LNCAP (cell line): ENCODE measurements around the gene TEAD2.

Experiments
- TF ChIP-seq, protein P1 (sequence below): fragments of 450-650 bp; IDR thresholded peaks from 2 replicates; pipeline ENCODE4 v1.5.1; 2017; ENCODE audit warnings: mild to moderate bottlenecking

Gene TEAD2

GRCh38 chr19:49363268-49364082 is 1.3 kb upstream of the TEAD2 start, which contains the start of gene DKKL1:
Gene DKKL1 (plus strand): TSS chr19:49363877. CDS start chr19:49363999, 122 bp downstream.
- TF ChIP-seq, protein P1, sequence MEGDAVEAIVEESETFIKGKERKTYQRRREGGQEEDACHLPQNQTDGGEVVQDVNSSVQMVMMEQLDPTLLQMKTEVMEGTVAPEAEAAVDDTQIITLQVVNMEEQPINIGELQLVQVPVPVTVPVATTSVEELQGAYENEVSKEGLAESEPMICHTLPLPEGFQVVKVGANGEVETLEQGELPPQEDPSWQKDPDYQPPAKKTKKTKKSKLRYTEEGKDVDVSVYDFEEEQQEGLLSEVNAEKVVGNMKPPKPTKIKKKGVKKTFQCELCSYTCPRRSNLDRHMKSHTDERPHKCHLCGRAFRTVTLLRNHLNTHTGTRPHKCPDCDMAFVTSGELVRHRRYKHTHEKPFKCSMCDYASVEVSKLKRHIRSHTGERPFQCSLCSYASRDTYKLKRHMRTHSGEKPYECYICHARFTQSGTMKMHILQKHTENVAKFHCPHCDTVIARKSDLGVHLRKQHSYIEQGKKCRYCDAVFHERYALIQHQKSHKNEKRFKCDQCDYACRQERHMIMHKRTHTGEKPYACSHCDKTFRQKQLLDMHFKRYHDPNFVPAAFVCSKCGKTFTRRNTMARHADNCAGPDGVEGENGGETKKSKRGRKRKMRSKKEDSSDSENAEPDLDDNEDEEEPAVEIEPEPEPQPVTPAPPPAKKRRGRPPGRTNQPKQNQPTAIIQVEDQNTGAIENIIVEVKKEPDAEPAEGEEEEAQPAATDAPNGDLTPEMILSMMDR: no peak; the same call in 1 of the 2 replicates

DNA sequence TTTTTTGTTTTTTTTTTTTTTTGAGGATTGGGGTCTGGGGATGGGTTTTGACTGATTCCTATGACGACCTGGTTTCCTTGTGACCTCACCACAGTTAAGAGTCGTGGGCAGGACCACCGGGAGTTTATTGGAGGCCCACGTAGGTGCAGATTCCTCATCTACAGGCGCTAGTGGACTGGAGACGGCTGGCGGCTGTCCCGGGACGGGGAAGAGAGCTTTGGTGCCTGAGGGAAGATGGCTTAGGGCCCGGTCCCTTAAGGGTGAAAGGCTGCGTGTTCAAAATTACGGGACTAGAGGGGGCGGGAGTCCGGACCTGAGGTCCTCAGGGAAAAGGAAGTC is 682 bp upstream of the TEAD2 start:
- TF ChIP-seq, protein P1: no peak

DNA sequence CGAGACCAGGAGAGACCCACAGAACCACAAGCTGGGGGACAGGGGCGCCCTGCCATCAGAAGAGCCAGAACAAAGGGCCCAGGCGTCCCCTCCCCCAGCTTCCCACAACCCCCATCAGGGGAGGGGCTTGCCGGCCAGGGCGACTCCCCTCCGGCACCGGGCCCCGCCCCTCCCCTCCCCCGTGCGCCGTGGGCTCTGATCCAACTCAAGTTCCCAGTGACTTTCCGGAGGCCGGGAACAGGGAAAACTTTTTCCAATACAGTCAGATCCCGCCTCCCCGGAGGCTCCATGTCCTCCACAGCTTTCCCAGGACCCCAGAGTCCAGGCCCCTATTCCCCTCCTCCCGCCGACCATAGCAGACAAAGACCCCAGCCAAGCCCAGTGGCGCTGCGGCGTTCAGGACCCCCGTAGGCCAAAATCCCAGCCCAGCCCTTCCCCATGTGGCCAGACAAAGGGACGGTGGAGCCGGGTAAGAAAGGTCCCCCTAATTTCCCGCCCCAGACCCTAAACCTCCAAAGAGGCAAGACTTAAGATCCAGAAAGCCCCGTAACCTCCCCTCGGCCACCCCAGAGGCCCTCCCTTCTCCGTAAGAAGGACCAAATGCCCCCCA is 673 bp downstream of the TEAD2 start:
- TF ChIP-seq, protein P1: no peak

DNA sequence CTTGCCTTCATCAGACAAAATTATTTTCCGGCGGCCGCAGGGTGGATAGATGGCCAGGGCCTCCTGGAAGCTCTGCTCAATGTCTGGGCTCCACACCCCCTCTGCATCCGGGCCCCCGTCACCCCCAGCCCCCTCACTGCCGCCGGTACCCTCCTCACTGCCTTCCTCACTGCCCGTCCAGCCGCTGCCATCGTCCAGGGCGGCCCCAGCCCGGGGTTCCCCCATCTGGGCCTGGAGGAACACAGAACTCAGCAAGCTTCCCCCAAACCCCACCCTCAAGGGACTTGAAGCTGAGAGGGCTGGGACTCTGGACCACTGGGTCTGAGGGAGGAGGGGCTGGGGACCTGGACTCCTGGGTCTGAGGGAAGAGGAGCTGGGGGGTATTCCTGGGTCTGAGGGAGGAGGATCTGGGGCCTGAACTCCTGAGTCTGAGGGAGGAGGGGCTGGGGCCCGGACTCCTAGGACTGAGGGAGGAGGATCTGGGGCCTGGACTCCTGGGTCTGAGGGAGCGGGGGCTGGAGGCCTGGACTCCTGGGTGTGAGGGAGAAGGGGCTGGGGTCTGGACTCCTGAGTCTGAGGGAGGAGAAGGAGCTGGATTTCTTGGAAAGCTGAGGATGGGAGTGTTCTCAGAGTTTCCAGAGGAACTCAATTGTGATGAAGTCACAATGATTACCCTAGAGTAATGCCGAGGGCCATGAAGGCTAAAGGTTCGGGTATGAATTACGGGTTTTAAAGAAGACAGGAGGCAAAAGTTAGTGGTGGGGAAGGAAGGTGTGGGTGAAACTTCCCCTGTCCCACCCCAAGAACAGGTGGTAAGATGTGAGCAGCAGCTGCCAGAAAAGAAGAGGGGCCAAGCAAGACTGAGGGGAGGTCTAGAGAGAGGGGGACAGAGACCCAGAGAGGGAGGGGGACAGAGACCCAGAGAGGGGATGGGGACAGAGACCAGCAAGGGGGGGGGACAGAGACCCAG is 2.1 kb downstream of the TEAD2 start:
- TF ChIP-seq, protein P1: no peak

DNA sequence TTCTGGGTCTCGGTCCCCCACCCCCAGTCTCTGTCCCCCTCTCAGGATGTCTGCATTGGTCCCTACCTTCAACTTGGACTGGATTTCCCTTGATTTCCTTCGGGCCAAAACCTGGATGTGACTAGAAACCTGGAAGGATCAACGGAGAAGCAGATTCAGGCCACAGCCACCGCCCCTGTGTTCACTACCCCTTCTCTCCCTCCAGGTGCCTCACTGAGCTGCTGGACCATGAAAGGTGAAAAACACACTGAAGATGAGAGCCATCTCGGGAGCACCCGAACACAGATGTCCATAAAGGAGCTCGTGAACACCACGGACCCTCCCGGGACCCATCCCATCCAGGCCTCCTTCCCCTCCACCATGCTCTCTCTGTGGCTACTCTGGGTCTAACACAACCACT is 5.0 kb downstream of the TEAD2 start:
- TF ChIP-seq, protein P1: no peak

DNA sequence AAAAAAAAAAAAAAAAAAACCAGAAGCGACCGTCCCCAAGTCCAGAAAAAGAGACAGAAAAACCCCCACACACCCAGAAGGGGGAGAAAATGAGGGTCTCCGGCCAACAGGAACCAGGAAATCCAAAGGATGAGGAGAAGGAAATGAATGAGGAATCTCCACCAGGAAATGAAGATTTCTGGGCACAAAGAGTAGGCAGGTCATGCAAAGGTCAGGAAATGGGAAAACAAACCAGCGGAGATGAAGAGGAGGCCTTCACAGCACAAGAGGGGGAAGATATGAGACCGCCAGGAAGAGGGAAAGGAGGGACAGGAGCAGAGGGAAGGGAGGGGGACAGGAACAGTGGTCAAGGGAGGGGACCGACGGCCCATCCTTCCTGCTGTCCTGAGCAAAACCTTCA is 5.8 kb downstream of the TEAD2 start:
- TF ChIP-seq, protein P1: no peak

DNA sequence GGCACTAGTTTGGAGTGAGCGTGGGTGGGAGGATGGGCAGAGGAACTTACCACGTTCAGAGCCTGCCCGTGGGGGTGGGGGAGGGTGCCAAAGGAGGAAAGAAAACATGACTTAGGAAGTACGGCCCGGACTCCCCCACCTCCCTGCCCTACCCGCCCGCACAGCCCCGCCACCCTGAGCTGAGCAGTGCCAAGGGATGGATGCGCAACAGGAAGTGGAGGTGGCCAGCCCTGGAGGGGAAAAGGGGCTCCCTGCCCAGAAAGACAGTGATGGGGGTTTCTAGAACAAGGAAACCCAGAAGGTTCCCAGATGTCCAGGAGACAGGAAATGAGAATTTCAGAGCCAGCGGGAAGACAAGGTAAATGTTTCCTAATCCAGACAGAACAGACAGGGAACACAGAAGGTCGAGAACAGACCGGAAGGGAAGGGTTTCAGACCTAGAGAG is 6.3 kb downstream of the TEAD2 start:
- TF ChIP-seq, protein P1: no peak
